CMK (cell line): ENCODE data around the gene RAET1L.
"Not testable (repeated sequence)": the region's sequence is repeated elsewhere in the genome, so short reads cannot be mapped to it uniquely, and the experiment has no call there.

Experiments used
- DNase-seq: peaks from one replicate; pipeline ENCODE4 v3.0.0-alpha.2; 2010; ENCODE audit warnings: low read depth

The RAET1L gene

GRCh38 chr6:150044621-150045145 is 19.4 kb upstream of the RAET1L start:
- DNase-seq, result no peak

GRCh38 chr6:150043501-150044412 is 18.4 kb upstream of the RAET1L start:
- no peak for DNase-seq

GRCh38 chr6:150043096-150043495 is 17.8 kb upstream of the RAET1L start:
- DNase-seq, result no peak

GRCh38 chr6:150038202-150039062 is 13.1 kb upstream of the RAET1L start:
- DNase-seq, result no peak

- DNase-seq, result no peak
Measured at GRCh38 chr6:150037526-150038201, 12.3 kb upstream of the RAET1L start.

GRCh38 chr6:150036081-150036480 is 10.7 kb upstream of the RAET1L start:
- no peak for DNase-seq

GRCh38 chr6:150033207-150033771 is 8.0 kb upstream of the RAET1L start:
- DNase-seq, result no peak

- no peak for DNase-seq
Measured at GRCh38 chr6:150032598-150032997, 7.3 kb upstream of the RAET1L start.

- DNase-seq, result no peak
Measured at GRCh38 chr6:150030611-150031010, 5.3 kb upstream of the RAET1L start.

- DNase-seq, result no peak
Measured at GRCh38 chr6:150029749-150030148, 4.4 kb upstream of the RAET1L start.

GRCh38 chr6:150029276-150029675 is 3.9 kb upstream of the RAET1L start:
- no peak for DNase-seq

GRCh38 chr6:150028799-150029198 is 3.5 kb upstream of the RAET1L start:
- no peak for DNase-seq

GRCh38 chr6:150027806-150028565 is 2.7 kb upstream of the RAET1L start:
- DNase-seq, result no peak

GRCh38 chr6:150026976-150027805 is 1.9 kb upstream of the RAET1L start:
- no peak for DNase-seq

- DNase-seq, result no peak
Measured at GRCh38 chr6:150024646-150025155, 631 bp downstream of the RAET1L start.

- DNase-seq, result not testable (repeated sequence)
Measured at GRCh38 chr6:150024021-150024420, 1.3 kb downstream of the RAET1L start.

GRCh38 chr6:150021870-150022269 is 3.5 kb downstream of the RAET1L start:
- not testable (repeated sequence) for DNase-seq

GRCh38 chr6:150018846-150019580 is 6.3 kb downstream of the RAET1L start:
- no peak for DNase-seq

- not testable (repeated sequence) for DNase-seq
Measured at GRCh38 chr6:150017186-150017521, 8.2 kb downstream of the RAET1L start.
